ENCODE measurements around the gene SLC27A4. TPM values are rescaled to one million over a fixed set of nuclear protein-coding genes. Genes with fewer than 3 reads are reported as not detected.

The SLC27A4 gene
- total and polyA plus RNA-seq, 10 of the 15 experiments (the other 5 are each of a cell fraction or from before 2014, with no cell fraction given): 0.13 to 14.0 (median 7.6) TPM

GRCh38 chr9:128322404-128323211 is 17.7 kb upstream of the SLC27A4 start, which contains the start of the genes COQ4 and TRUB2 (continued):
- TF ChIP-seq HCFC1 (IDR thresholded peaks at IDR 0.05; ENCODE audit: low read length) (peak; percentile 92), RELA (IDR thresholded peaks at IDR 0.05; ENCODE audit: borderline replicate concordance, partially characterized antibody) (peak; percentile 89), IRF5 (IDR thresholded peaks at IDR 0.05; ENCODE audit: borderline replicate concordance) (no peak), ZNF274 (IDR thresholded peaks at IDR 0.05; ENCODE audit: insufficient read depth, insufficient read length) (no peak), BCL11A (IDR thresholded peaks at IDR 0.05; ENCODE audit: low read depth, low read length) (no peak), SUPT20H (IDR thresholded peaks at IDR 0.05; ENCODE audit: borderline replicate concordance, control insufficient read depth, low read depth, low read length) (no peak), CREM (IDR thresholded peaks at IDR 0.05; ENCODE audit: low read depth) (peak; percentile 86), CUX1 (IDR thresholded peaks at IDR 0.05; ENCODE audit: insufficient replicate concordance, low read depth, low read length) (no peak), KDM1A (IDR thresholded peaks at IDR 0.05; ENCODE audit: borderline replicate concordance) (no peak), ZNF24 (IDR thresholded peaks at IDR 0.05) (no peak), TCF12 (IDR thresholded peaks at IDR 0.05; ENCODE audit: low read depth, low read length) (0 out of 2 replicates have a peak, but pooled peaks have one; percentile 26), SP1 (IDR thresholded peaks at IDR 0.05; ENCODE audit: low read depth, low read length) (peak; percentile 82), GABPA (IDR thresholded peaks at IDR 0.05; ENCODE audit: low read depth) (peak; percentile 99), MTA3 (IDR thresholded peaks at IDR 0.05; ENCODE audit: borderline replicate concordance, low read length) (no peak; the same call in 1 of the 2 replicates), HDAC6 (IDR thresholded peaks at IDR 0.05; ENCODE audit: unreplicated experiment) (no peak), CREB1 (IDR thresholded peaks at IDR 0.05; ENCODE audit: low read depth) (peak; percentile 83)
- TF ChIP-seq, protein P1, sequence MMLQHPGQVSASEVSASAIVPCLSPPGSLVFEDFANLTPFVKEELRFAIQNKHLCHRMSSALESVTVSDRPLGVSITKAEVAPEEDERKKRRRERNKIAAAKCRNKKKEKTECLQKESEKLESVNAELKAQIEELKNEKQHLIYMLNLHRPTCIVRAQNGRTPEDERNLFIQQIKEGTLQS (IDR thresholded peaks at IDR 0.05; ENCODE audit: borderline replicate concordance, extremely low read depth, low read depth, low read length): no peak
- TF ChIP-seq, protein P2, sequence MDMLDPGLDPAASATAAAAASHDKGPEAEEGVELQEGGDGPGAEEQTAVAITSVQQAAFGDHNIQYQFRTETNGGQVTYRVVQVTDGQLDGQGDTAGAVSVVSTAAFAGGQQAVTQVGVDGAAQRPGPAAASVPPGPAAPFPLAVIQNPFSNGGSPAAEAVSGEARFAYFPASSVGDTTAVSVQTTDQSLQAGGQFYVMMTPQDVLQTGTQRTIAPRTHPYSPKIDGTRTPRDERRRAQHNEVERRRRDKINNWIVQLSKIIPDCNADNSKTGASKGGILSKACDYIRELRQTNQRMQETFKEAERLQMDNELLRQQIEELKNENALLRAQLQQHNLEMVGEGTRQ (IDR thresholded peaks at IDR 0.05; ENCODE audit: borderline replicate concordance, low read depth, low read length): no peak
- TF ChIP-seq, protein P3, sequence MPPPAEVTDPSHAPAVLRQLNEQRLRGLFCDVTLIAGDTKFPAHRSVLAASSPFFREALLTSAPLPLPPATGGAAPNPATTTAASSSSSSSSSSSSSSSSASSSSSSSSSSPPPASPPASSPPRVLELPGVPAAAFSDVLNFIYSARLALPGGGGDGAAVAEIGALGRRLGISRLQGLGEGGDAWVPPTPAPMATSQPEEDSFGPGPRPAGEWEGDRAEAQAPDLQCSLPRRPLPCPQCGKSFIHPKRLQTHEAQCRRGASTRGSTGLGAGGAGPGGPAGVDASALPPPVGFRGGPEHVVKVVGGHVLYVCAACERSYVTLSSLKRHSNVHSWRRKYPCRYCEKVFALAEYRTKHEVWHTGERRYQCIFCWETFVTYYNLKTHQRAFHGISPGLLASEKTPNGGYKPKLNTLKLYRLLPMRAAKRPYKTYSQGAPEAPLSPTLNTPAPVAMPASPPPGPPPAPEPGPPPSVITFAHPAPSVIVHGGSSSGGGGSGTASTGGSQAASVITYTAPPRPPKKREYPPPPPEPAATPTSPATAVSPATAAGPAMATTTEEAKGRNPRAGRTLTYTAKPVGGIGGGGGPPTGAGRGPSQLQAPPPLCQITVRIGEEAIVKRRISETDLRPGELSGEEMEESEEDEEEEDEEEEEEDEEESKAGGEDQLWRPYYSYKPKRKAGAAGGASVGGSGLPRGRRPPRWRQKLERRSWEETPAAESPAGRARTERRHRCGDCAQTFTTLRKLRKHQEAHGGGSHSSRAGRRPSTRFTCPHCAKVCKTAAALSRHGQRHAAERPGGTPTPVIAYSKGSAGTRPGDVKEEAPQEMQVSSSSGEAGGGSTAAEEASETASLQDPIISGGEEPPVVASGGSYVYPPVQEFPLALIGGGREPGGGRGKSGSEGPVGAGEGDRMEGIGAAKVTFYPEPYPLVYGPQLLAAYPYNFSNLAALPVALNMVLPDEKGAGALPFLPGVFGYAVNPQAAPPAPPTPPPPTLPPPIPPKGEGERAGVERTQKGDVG (CRISPR knock-in tag; IDR thresholded peaks at IDR 0.05): no peak

Data from GM12878 (cell line).